Hematopoietic multipotent progenitor cell treated with erythropoietin and hydrocortisone succinate and interleukin-3 and kit ligand, for 6 days (in vitro differentiated cells): Measurements from ENCODE around the gene SCGB1C1.

Experiments used
- DNase-seq: peaks from one replicate; pipeline ENCODE4 v3.0.0-alpha.2; 2015

SCGB1C1 gene

DNA sequence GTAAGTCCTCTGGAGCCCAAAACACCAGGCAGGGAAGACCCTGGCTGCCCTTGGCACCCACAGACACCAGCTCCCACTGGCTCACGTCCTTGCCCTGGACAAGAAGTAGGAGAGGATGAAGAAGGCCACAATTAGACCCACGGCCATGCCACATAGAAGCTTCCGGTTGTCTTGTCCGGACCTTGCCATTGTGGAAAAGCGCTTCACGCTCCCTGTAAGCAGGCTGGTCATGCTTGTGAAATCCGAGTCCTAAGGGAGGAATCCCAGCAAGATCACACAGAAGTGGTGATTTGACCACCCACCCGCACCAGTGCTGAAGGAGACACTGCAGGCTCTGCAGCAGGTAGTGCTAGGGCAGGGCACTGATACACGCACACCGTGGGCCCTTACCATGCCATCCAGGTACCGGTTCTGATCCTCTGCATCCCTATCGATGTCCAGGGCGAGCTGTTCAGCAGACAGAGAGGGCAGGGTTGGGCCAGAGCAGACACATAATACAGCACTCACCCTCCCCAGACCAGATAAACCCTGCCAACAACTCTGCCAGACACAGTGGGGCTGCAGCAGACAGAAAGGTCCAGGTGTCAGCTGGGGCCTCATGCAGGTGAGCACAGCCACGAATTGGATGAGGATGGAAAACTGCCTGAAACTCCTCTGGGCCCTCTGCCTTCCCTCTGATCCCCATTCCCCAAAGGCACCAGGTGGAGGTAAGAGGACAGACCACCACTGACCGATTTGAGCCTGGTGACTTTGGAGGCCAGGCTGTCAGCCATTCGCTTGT is 12.5 kb downstream of the SCGB1C1 start:
- DNase-seq, result no peak

DNA sequence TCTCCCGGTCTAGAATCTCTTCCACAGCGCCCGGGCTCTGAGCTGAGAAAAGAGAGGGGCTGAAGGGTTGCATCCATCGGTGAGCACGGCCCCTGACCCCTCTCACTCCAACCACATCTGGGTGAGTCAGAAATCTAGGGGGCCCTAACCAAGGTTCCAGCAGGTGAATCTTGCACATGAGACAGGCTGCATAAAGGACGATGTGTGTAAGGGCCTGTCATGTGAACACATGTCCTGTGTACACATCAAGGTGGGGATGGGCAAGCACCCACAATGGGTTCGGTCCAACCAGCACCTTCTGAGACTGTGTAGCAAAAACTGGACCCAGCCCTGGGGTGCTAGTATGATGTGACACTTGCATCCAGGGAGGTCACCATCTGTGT is 13.1 kb downstream of the SCGB1C1 start:
- no peak for DNase-seq

DNA sequence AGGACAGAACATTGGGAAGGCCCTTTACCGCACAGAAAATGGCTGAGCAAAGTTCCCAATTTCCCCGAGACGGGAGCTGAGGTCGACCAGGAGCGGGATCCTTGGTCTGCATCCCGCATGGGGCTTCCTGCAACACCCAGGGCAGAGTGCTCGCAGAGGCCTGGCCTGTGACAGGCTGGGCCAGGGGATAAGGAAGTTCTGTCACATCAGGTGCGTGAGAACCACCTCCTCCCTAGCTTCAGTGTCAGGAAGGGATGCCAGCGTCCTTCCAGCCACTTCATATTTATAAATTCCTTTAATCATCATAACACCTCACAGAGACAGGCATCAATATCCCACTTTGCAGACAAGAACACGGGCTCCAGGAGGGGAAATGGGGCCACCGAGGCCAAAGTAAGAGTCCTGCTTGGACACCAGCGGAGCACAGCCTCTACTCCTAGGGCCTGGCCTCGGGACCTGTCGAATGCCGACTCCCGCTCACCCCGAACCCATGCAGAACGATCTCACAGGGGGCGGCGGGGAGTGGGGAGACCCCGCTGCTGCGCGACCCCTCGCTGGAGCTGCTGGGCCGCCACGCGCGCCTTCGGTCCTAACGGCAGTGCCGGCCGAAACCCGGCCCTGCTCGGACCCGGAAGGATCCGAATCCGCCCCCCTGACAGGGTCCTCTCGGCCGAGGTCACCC is 13.8 kb downstream of the SCGB1C1 start:
- peak; percentile 53 for DNase-seq

DNA sequence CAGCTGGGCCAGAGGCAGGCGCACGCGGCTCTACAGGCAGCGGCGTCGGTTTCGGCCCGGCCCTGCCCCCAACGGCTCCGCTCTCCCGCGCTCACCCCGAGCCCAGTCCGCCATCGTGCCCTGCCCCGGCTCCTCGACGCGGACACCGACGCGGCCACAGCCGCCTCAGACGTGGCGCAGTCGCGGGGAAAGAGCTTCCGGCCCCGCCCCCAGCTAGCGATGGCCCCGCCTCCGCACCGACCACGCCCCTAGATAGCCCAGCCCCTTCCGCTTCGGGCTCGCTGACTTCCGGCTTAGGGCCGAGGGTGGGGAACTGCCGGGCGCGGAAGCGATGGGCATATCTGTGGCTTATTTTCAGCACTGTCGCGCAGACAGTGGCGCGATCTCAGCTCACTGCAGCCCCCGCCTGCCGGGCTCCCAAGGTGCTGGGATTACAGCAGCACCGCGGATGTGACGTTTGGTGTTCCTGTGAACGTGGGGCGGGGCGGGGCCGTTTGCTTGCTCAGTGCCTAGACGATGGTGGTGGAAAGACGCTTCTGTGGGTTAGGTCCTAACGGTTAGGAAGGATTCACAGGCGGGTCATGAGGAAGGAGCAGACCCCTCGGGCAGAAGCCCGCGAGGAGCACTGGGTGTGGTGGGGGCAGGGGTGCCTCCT is 14.5 kb downstream of the SCGB1C1 start, which contains the start of the genes BET1L and RIC8A:
Gene BET1L, minus strand, starts transcription at position 192 of the 655 bp plus-strand sequence. Its CDS starts 78 bp downstream, at position 114.
Gene RIC8A, plus strand, starts transcription at position 501 of the 655 bp plus-strand sequence. CDS start 1,147 bp downstream, outside the sequence.
- DNase-seq, result peak; percentile 99

DNA sequence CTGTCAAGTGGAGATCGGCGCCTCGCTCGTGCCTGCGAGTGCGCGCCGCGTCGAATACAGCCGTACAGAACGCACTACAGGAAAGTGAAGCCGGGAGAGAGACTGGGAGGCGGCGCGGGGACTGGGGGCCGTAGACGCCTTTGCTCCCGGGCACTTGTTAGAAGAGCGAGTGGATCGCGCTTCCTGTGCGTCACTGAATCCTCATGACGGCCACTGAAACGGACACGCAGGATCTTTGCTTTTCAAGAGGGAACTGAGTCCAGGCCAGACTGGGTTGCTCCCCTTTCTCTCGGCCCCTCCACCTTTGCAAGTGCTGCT is 14.9 kb downstream of the SCGB1C1 start:
- peak; percentile 64 for DNase-seq

DNA sequence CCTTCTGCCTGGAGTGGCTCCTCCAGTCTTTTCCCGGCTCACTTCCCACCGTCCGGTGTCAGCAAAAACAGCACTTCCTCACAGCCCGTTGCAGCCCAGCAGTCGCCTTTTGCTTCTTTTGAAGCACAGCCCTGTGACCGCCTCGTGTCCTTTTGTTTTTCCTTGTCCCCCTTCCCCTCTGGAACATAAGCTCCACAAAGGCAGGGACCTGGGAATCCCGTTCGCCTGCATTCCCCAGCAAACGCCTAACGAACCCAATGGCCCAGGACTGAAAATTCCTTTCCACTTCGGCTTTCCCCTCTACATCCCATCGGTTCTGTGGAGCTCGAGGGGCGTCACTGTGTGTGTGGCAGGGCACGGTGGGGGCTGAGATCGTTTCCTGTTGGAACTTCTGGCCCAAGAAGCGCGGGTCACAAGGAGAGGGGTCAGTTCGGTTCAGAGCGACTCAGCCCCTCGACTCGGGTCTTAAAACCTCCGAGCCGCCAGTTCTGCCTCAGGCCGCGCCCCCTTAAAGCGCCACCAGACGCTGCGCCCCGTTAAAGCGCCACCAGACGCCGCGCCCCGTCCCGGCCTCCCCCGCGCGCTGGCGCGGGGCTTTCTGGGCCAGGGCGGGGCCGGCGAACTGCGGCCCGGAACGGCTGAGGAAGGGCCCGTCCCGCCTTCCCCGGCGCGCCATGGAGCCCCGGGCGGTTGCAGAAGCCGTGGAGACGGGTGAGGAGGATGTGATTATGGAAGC is 15.5 kb downstream of the SCGB1C1 start:
- DNase-seq, result peak; percentile 92

DNA sequence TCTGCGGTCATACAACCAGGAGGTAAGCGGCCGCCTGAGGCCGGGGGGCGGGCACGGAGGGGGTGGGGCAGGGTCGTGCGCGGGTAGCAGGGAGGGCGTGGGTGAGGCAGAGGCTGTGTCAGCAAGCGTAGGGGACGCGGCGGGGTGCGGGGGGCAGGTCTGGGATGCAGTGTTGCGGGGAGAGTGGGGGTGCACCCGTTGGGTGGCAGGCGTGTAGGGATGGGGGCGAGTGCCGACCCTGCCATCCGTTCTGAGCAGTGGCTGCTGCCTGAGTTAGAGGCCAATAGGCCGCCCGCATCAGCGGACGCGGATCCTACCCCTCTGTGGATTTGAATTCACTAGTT is 16.0 kb downstream of the SCGB1C1 start:
- no peak for DNase-seq

DNA sequence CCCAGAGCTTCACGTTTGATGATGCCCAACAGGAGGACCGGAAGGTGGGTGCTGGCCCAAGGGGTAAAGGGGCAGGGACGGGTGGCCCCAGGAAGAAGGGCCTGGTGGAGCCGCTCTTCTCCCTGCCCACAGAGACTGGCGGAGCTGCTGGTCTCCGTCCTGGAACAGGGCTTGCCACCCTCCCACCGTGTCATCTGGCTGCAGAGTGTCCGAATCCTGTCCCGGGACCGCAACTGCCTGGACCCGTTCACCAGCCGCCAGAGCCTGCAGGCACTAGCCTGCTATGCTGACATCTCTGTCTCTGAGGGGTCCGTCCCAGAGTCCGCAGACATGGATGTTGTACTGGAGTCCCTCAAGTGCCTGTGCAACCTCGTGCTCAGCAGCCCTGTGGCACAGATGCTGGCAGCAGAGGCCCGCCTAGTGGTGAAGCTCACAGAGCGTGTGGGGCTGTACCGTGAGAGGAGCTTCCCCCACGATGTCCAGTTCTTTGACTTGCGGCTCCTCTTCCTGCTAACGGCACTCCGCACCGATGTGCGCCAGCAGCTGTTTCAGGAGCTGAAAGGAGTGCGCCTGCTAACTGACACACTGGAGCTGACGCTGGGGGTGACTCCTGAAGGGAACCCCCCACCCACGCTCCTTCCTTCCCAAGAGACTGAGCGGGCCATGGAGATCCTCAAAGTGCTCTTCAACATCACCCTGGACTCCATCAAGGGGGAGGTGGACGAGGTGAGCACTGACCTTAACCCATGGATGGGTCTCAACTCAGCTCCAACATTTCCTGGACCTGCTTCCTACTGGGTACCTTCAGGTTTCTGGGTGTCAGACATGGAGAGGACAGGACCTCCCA is 16.6 kb downstream of the SCGB1C1 start:
- no peak for DNase-seq

DNA sequence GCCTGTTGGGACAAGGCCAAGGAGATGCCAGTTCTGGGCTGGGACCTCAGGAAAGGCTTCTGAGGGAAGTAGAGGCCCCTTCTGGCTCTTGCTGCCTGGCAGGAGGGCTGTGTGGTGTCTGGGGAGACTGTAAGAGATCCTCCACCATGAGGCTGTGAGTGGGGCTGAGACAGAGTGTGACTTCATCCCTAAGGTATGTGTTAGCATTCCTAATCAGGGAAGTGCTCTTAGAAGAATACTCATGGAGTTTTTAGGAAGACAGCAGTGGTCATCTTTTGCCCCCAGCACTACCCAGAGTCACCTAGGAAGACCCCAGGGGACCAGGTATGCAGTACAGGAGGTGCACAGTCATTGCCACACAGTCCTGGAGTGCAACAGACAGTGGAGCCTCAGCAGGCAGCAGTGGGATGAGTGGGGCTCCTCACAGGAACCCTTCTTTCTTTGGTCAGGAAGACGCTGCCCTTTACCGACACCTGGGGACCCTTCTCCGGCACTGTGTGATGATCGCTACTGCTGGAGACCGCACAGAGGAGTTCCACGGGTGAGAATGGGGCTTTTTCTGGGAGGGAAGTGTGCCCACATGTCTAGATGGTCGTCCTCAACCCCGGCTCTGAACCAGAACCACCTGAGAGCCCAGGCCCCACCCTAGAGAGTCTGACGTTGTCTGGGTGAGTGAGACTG is 17.4 kb downstream of the SCGB1C1 start:
- DNase-seq, result no peak

DNA sequence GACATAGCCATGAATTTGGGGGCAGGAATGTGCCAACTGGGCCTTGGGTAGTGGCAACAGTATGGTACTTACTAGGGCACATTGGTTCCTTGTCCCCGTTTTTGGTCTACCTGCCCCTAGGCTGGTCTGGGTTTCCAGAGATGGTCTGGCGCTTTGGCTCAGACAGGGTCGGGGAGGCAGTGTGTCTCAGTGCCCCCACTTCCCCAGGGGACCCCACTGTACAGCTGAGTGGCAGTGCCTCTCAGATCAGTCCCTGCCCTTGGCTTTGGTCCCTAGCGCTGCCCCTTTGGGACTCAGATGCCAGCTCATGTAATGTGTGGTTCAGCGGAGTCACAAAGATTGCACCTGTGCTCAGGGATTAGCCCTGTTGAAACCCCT is 17.9 kb downstream of the SCGB1C1 start:
- DNase-seq, result no peak

DNA sequence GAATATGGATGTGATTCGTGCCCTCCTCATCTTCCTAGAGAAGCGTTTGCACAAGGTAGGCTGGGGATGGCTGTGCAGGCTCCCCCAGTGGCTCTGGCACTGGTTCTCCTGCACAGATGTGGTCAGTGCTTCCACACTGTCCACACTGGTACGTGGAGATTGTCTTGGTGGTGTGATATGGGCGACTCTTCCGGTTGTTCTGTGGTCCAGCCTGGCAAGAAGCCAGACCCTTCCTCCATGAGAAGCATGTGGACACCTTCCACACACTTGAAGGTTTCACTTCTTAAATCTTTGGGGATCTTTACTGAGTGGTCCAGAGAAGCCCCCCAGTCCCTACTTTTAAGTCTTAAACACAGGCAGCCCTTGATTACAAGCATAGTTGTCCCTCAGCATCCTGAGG is 18.4 kb downstream of the SCGB1C1 start:
- no peak for DNase-seq

DNA sequence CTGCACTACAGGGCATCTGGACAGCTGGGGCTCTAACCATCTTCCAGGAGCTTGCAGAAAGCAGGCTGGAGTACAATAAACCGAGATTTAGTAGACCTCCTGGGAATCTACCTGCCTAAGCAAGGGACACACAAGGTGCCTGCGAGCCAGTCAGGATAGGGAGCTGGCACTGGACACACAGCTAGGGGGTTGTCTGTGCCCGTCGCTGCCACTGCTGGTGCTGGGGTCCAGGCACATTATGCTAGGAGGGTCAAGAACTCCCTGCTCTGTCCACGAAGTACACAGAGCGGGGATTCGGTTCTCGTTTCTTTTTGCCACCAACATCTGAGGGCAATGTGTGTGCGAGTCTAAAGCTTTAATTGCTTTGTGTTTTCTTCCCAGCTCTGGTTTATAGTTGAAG is 18.9 kb downstream of the SCGB1C1 start:
- no peak for DNase-seq

DNA sequence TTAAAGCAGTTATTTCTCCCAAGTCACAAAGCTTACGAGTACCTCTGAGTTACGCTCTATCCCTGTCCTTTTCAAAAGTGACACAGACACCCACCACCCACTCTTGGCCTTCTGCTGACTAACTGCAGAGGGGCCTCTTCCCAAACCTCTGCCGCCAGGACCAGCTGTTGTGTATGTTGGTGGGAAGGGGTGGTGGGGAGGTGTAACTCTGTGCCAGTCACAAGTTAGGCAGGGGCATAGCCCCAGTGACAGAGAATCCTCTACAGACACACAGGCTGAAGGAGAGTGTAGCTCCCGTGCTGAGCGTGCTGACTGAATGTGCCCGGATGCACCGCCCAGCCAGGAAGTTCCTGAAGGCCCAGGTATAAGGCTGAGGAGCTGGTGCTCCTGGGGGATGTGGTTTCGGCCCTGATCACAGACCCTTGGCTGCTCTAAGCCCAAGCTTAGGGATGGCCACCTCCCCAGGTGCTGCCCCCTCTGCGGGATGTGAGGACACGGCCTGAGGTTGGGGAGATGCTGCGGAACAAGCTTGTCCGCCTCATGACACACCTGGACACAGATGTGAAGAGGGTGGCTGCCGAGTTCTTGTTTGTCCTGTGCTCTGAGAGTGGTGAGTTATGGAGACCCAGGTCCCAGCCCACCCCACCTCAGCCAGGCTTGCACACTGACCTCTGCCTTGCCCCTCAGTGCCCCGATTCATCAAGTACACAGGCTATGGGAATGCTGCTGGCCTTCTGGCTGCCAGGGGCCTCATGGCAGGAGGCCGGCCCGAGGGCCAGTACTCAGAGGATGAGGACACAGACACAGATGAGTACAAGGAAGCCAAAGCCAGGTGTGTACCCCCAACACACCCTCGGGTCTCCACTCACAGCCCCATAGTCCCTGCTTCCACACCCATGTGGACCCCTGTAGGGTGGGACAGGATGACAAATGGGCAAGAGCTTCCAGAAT is 19.5 kb downstream of the SCGB1C1 start:
- DNase-seq, result no peak

DNA sequence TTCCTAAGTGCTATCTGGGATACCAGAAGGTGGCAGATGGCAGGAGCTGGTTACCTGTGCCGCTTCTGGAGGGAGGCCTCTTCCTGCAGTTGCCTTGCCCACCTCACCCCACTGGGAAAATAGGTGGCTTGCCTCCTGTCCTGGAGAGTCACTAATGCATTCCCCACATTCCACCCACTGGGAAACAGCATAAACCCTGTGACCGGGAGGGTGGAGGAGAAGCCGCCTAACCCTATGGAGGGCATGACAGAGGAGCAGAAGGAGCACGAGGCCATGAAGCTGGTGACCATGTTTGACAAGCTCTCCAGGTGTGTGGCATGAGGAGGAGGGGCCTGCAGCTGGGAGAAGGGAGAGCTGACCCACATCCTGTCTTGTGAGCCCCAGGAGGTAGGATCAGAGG is 20.2 kb downstream of the SCGB1C1 start:
- no peak for DNase-seq

DNA sequence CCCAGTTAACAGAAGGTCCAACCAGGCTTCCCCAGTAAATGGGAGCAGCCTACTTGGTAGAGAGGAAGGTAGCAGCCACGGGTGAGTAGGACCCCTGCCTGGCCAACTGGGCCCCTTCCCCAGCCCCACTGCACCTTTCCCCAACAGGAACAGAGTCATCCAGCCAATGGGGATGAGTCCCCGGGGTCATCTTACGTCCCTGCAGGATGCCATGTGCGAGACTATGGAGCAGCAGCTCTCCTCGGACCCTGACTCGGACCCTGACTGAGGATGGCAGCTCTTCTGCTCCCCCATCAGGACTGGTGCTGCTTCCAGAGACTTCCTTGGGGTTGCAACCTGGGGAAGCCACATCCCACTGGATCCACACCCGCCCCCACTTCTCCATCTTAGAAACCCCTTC is 21.2 kb downstream of the SCGB1C1 start:
- no peak for DNase-seq

DNA sequence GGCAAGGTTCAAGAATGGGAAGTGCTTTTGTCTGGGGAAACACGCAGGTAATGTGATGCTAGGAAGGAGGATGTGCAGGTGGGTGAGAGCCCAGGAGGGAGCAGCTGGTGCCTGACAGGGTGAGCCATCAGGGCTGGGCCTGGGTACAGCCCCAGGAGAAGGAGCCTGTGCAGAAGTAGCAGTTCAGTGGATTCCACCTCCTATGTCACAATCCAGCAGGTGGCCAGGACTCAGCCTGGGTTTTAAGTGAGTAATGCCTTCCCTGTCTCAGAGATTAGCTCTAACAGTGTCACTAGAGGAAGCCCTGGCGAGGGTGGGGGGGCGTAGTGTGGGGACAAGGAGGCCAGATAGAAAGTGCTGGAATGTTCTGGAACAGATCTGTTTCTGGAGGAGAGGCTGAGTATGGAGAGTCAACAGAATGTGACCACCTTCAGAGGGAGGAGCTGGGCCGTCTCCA is 22.7 kb downstream of the SCGB1C1 start:
- DNase-seq, result no peak

DNA sequence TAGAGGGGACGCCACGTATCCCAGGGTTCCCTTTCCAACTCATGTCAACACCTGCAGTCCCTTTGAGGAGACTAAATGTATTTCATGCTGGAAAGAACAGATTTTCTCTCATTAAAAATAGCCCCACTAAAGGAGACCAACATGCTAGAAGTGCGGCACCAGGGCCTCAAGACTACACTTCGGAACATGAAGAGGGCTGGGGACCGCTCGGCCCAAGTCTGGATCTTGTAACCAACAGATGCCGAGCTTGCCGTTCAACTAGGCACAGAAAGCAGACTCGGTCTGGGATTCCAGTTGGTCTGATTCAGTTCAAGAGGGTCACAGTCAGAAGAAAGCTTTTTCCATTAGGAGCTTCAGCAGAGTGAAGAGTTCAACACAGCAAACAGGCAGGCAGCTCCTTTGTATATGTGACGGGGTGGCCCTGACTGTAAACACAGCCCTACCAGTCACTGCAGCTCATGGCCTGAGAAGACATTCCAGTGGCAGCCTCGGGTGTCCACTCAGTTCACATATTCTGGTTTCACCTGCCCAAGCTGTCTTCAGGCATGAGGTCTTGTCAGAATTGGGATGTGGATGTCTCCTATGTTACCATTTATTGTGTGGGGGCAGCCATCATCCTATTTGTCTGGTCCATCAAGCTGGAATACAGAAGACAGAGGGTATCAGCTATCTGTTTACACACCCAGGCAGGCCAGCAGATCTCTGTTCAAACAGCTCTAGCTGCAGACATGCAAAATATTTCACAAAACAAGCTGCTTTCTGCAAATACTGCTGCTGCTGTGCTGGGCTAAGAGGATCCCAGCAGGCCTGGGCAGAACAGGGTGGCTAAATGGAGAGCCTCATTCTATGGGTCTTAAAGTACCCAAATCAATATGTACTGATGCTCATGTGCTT is 23.4 kb downstream of the SCGB1C1 start:
- no peak for DNase-seq

DNA sequence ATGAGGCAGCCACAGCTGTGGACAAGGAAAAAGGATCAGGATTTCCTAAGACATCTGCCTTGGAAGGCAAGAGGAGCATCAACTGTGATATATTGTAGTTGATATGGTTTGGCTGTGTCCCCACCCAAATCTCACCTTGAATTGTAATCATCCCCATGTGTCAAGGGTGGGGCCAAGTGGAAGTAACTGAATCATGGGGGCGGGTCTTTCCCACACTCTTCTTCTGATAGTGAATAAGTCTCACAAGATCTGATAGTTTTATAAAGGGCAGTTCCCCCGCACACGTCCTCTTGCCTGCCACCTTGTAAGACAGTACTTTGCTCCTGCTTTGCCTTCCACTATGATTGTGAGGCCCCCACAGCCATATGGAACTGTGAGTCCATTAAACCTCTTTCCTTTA is 24.8 kb downstream of the SCGB1C1 start:
- DNase-seq, result no peak

DNA sequence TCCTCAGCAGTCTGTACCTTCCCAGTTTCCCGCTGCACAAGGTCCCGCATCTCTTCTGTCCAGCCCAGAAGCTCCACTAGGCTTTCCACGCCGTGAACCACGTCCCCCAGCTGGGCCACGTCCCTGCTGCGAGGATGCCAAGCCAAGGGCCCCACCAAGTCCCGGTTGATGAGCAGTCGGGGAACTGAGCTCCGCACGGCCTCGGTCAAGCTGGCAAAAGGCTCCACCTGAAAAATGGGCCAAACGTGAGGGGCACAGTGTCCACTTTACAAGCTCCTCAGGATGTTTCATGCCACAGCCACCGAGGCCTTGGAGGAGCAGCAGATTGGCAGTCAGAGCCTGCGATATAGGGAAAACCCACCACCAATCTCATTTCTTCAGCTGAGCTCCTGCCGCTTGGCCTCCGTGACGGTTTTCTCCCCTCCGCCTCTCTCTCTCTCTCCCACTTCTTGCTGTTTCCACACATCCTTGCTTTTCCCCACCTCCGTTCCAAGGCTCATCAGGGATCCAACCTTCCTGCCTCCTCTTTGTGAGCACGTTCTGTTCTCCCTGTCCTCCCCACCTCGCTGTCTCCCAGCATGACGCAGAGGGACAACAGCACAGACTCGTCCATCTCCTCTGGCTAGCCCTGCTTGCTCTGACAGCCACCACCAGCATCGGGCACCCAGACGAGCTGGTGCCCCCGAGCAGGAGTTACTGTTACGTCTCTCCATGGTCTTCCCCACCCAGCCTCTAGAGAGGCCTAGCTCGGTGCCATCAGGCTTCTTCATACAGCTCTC is 26.1 kb downstream of the SCGB1C1 start:
- DNase-seq, result no peak
